Measurements from ENCODE around the gene MIS18BP1. TPM values are rescaled to one million over a fixed set of nuclear protein-coding genes. Genes with fewer than 3 reads are reported as not detected.

MIS18BP1 gene
- total and polyA plus RNA-seq, 2 of the 4 experiments (the other 2 are of a cell fraction) = 10.6 to 18.6 TPM

DNA sequence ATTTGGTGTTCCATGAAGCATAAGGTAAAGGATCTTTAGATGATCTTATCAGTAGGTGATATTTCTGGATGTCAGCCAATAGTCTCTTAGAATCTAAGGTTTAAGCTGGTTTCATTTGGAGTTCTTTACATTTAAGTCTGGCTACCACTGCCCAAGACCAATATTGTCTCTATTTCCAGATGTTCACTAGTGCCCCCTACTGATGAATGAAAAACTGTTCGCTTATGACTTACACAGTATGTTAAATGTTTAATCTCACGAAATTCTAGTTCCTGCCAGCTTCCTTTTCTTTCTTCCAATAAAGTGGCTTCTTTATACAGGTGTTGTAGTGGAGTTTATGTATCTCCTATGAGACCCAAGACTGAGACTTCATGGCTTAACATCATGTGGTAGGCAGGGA, 31.8 kb upstream of the MIS18BP1 start:
- Histone ChIP-seq H2AK9ac (replicated peaks; ENCODE audit: low read depth, low read length, poor library complexity) (no peak overlapping the region), H3K14ac (replicated peaks; ENCODE audit: low read depth, low read length) (no peak overlapping the region), H3K23ac (ENCODE audit: low read depth, low read length) (no peak overlapping the region), H3K4me2 (ENCODE audit: low read depth, low read length) (no peak overlapping the region), H4K91ac (ENCODE audit: insufficient read depth, low read depth, low read length) (no peak overlapping the region), H3K9me3 (ENCODE audit: control insufficient read depth, insufficient read depth, low read length) (peaks cover 7% of the 10 kb centered on the region; the same call in 1 of the 2 replicates), H3K4ac (ENCODE audit: low read depth, low read length) (no peak overlapping the region), H2AFZ (replicated peaks; ENCODE audit: low read length, poor library complexity) (no peak overlapping the region), H3K36me3 (ENCODE audit: control insufficient read depth, insufficient read depth, low read length) (no peaks in the 10 kb centered on the region), H4K8ac (ENCODE audit: low read depth in 2 of 2, low read length in 2 of 2) (no peak overlapping the region), H3K4me3 (ENCODE audit: insufficient read depth, low read depth, low read length) (no peak overlapping the region), H2BK20ac (ENCODE audit: low read depth, low read length) (no peak overlapping the region), H2BK120ac (ENCODE audit: low read depth, low read length) (no peak overlapping the region), H3K9ac (ENCODE audit: low read depth, low read length) (no peak overlapping the region), H2AK5ac (ENCODE audit: low read depth, low read length) (no peak overlapping the region), H3K18ac (ENCODE audit: low read depth, low read length) (no peak overlapping the region), H4K20me1 (ENCODE audit: insufficient read depth, low read length) (no peaks in the 10 kb centered on the region), H3K27me3 (ENCODE audit: control insufficient read depth, insufficient read depth, low read length) (no peaks in the 10 kb centered on the region), H3K56ac (ENCODE audit: extremely low read depth, insufficient read depth, low read length) (no peak overlapping the region), H3K9me1 (ENCODE audit: insufficient read depth, low read length) (no peaks in the 10 kb centered on the region), H4K5ac (ENCODE audit: low read depth, low read length) (no peak overlapping the region), H3K4me1 (ENCODE audit: control insufficient read depth, insufficient read depth, low read length) (no peaks in the 10 kb centered on the region), H2BK15ac (ENCODE audit: low read depth, low read length) (no peak overlapping the region), H2BK5ac (ENCODE audit: low read depth, low read length, poor library complexity, severe bottlenecking) (no peak overlapping the region), H3K27ac (ENCODE audit: insufficient read depth, low read length) (no peak overlapping the region), H3K79me1 (ENCODE audit: low read depth in 1 of 2, low read length in 2 of 2) (no peaks in the 10 kb centered on the region)
- in situ Hi-C loops (cut with MboI; ENCODE audit: low sequenced_read_pairs) = no loop called here
- DNase-seq (no peak), ATAC-seq (ENCODE audit: low read depth) (no peak)
- TF ChIP-seq RFX5 (IDR thresholded peaks at IDR 0.05; ENCODE audit: low read depth, low read length) = no peak
- TF ChIP-seq CEBPB (IDR thresholded peaks at IDR 0.05; ENCODE audit: low read depth, low read length) = no peak
- TF ChIP-seq, protein P1, sequence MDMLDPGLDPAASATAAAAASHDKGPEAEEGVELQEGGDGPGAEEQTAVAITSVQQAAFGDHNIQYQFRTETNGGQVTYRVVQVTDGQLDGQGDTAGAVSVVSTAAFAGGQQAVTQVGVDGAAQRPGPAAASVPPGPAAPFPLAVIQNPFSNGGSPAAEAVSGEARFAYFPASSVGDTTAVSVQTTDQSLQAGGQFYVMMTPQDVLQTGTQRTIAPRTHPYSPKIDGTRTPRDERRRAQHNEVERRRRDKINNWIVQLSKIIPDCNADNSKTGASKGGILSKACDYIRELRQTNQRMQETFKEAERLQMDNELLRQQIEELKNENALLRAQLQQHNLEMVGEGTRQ (IDR thresholded peaks at IDR 0.05; ENCODE audit: low read depth, low read length) = no peak
- TF ChIP-seq BHLHE40 (IDR thresholded peaks at IDR 0.05; ENCODE audit: low read depth, low read length) = no peak
- TF ChIP-seq RAD21 (IDR thresholded peaks at IDR 0.05; ENCODE audit: low read length) = no peak
- TF ChIP-seq FOS (IDR thresholded peaks at IDR 0.05; ENCODE audit: low read depth, low read length) = no peak
- no peak for TF ChIP-seq RCOR1 (IDR thresholded peaks at IDR 0.05; ENCODE audit: insufficient replicate concordance, low read length)
- TF ChIP-seq, protein P2, sequence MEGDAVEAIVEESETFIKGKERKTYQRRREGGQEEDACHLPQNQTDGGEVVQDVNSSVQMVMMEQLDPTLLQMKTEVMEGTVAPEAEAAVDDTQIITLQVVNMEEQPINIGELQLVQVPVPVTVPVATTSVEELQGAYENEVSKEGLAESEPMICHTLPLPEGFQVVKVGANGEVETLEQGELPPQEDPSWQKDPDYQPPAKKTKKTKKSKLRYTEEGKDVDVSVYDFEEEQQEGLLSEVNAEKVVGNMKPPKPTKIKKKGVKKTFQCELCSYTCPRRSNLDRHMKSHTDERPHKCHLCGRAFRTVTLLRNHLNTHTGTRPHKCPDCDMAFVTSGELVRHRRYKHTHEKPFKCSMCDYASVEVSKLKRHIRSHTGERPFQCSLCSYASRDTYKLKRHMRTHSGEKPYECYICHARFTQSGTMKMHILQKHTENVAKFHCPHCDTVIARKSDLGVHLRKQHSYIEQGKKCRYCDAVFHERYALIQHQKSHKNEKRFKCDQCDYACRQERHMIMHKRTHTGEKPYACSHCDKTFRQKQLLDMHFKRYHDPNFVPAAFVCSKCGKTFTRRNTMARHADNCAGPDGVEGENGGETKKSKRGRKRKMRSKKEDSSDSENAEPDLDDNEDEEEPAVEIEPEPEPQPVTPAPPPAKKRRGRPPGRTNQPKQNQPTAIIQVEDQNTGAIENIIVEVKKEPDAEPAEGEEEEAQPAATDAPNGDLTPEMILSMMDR (conservative IDR thresholded peaks at IDR 0.05; ENCODE audit: low read depth, low read length) = no peak
- no peak for TF ChIP-seq MXI1 (IDR thresholded peaks at IDR 0.05; ENCODE audit: borderline replicate concordance, low read depth, low read length)
- no peak for TF ChIP-seq MAFK (IDR thresholded peaks at IDR 0.05; ENCODE audit: low read depth, low read length)
- dilution Hi-C loops (cut with HindIII; ENCODE audit: low sequenced_read_pairs, unreplicated experiment) = no loop called here
- CTCF ChIA-PET = interaction anchor here (1.5 kb wide), 1 partner anchor 17 kb away, joined by 4 read pairs; no protein-coding TSS in a partner anchor
- no TSS peak for BruUV-seq (replicated peaks)
- WGBS, 2 experiments (ENCODE audit: extremely low coverage in 2 of 2, insufficient read length in 1 of 2) = no CpG with 5 or more reads among the region's 2 CpGs
- intact Hi-C loops (cut with micrococcal nuclease) = no loop called here
- POLR2A ChIA-PET (ENCODE audit: unreplicated experiment) = no interaction called here
